Transverse colon (tissue), 4 donors: ENCODE data around the gene TTC12. TPM values are rescaled to one million over a fixed set of nuclear protein-coding genes. Genes with fewer than 3 reads are reported as not detected.
A peak's percentile ranks its signal among the peaks of the same experiment; 100 is the strongest.
"Not testable (repeated sequence)": the region's sequence is repeated elsewhere in the genome, so short reads cannot be mapped to it uniquely, and the experiment has no call there.

Experiments
- DNase-seq: peaks from one replicate; pipeline ENCODE4 v3.0.0-alpha.2; 2019
- H3K27ac ChIP-seq, 4 donors: fragments of 200-600 bp; sonication (generic); 2 replicates each; pipeline ENCODE4 v1.5.1; 2016 to 2018; ENCODE audit warnings: inconsistent platforms in 4 of 4
- H3K27me3 ChIP-seq: fragments of 200-600 bp; sonication (generic); 2 replicates; pipeline ENCODE4 v1.5.1; 2017; ENCODE audit warnings: inconsistent platforms
- H3K36me3 ChIP-seq, 4 donors: fragments of 200-600 bp; sonication (generic); 2 replicates each; pipeline ENCODE4 v1.5.1; 2017 to 2019; ENCODE audit warnings: inconsistent platforms in 4 of 4
- H3K4me1 ChIP-seq, 4 donors: fragments of 200-600 bp; sonication (generic); 2 replicates each; pipeline ENCODE4 v1.5.1; 2017 to 2020; ENCODE audit warnings: inconsistent platforms in 4 of 4
- H3K4me3 ChIP-seq, 4 donors: fragments of 200-600 bp; sonication (generic); 1 replicate in 1 of 4; 2 replicates in 3 of 4; pipeline versions ENCODE4 v1.5.1 to v1.6.1; 2017 to 2019; ENCODE audit warnings: inconsistent platforms in 4 of 4
- H3K9me3 ChIP-seq, 2 donors: fragments of 200-600 bp; sonication (generic); 2 replicates each; pipeline ENCODE4 v1.5.1; 2017 to 2019; ENCODE audit warnings: inconsistent platforms in 2 of 2
- CTCF ChIP-seq, 5 experiments: fragments of 200-600 bp in 3 of 5; fragments of 450-650 bp in 2 of 5; sonication (generic) in 3 of 5; IDR thresholded peaks; 1 replicate in 2 of 5; 2 replicates in 3 of 5; pipeline ENCODE4 v1.5.1; 2016 to 2017; ENCODE audit warnings: antibody characterized with exemption in 5 of 5, inconsistent platforms in 3 of 5, mild to moderate bottlenecking in 2 of 5, moderate library complexity in 1 of 5
- EP300 ChIP-seq: sonication (generic); formaldehyde crosslinking; IDR thresholded peaks from one replicate; pipeline ENCODE4 v1.6.1; 2017; ENCODE audit warnings: antibody characterized with exemption, low read depth
- POLR2A ChIP-seq: fragments of 450-650 bp; IDR thresholded peaks from one replicate; pipeline ENCODE4 v1.6.1; 2016; ENCODE audit warnings: antibody characterized with exemption, mild to moderate bottlenecking, moderate library complexity
- POLR2AphosphoS5 ChIP-seq, 3 donors: sonication (generic); formaldehyde crosslinking; IDR thresholded peaks; one replicate each; pipeline ENCODE4 v1.6.1; 2016; ENCODE audit warnings: antibody characterized with exemption in 3 of 3
- WGBS, 2 donors: methylation state at CpG; one replicate each; pipeline ENCODE4 v1.1.5; 2018; ENCODE audit warnings: low coverage in 1 of 2; 5-methylcytosine and 5-hydroxymethylcytosine counted together
- in situ Hi-C, 4 donors: fragments of 200-750 bp; cut with MboI; loops; one replicate each; pipeline versions ENCODE4 v1.15.0 to v1.15.1; 2017; ENCODE audit warnings: low sequenced_read_pairs in 3 of 4, low pct_ligation_motif_present in 1 of 4, low pct_unique_long_range_greater_than_20kb in 1 of 4
- intact Hi-C: fragments of 100-400 bp; cut with DNase I; formaldehyde crosslinking; loops from one replicate; pipeline ENCODE4 v1.15.1; 2023; ENCODE audit warnings: low total_unique reads
- total RNA-seq, 4 donors: library from RNA; depleted of rRNA; stranded (reverse); fragments of >200 nt; gene quantifications; one replicate each; pipeline ENCODE4 v1.1.0, GENCODE V29; 2016

TTC12 gene
- total RNA-seq, 4 donors from 2014 or later: 10.3 to 24.1 (median 16.0) TPM

GRCh38 chr11:113296447-113297205 lies 17.8 kb upstream of the TTC12 start:
- Histone ChIP-seq H3K4me3 (no peak overlapping the region), H3K9me3 (no peaks in the 10 kb centered on the region), H3K36me3 (no peaks in the 10 kb centered on the region), H3K27ac (no peak overlapping the region), H3K27me3 (peaks cover 3% of the 10 kb centered on the region), H3K4me1 (no peaks in the 10 kb centered on the region)
- intact Hi-C loops (no loop called here), in situ Hi-C loops (loop anchor here in 3 of 4 donors (25.0 kb wide), 2 partner anchors 1009 to 1084 kb away; no protein-coding TSS in a partner anchor)
- 83% methylated on average over 2 of the region's 2 CpGs; no CpG with 5 or more reads in 1 of the 2 donors for WGBS, 2 donors
- DNase-seq: no peak
- TF ChIP-seq POLR2AphosphoS5 (IDR thresholded peaks at IDR 0.05) (no peak), POLR2A (no peak), EP300 (no peak)

- H3K4me1 ChIP-seq, H3K4me3 ChIP-seq, DNase-seq, intact Hi-C loops, H3K36me3 ChIP-seq, H3K9me3 ChIP-seq, H3K27ac ChIP-seq, H3K27me3 ChIP-seq: not testable (repeated sequence)
- in situ Hi-C loops: loop anchor here in 3 of 4 donors (25.0 kb wide), 2 partner anchors 1011 to 1086 kb away; no protein-coding TSS in a partner anchor
- WGBS, 2 donors: 85 to 100% methylated on average over 2 to 3 of the region's 3 CpGs
These were observed 15.9 kb upstream of the TTC12 start for GRCh38 chr11:113298496-113298895.

GRCh38 chr11:113304916-113305315 lies 9.5 kb upstream of the TTC12 start:
- no peaks in the 10 kb centered on the region for H3K4me1 ChIP-seq
- DNase-seq: no peak
- H3K27ac ChIP-seq: no peak overlapping the region
- no peaks in the 10 kb centered on the region for H3K27me3 ChIP-seq
- H3K36me3 ChIP-seq: no peaks in the 10 kb centered on the region
- TF ChIP-seq POLR2A: no peak
- TF ChIP-seq CTCF (IDR thresholded peaks at IDR 0.05): no peak
- TF ChIP-seq EP300: no peak
- no peak for TF ChIP-seq POLR2AphosphoS5 (IDR thresholded peaks at IDR 0.05)
- in situ Hi-C loops (loop anchor here (5.0 to 25.0 kb wide), 4 partner anchors 227 to 490 kb away; no protein-coding TSS in a partner anchor), intact Hi-C loops (loop anchor here (5.0 to 10.0 kb wide), 2 partner anchors 227 to 430 kb away; no protein-coding TSS in a partner anchor)
- no peak overlapping the region for H3K4me3 ChIP-seq
- H3K9me3 ChIP-seq: no peaks in the 10 kb centered on the region

GRCh38 chr11:113305440-113306336 lies 8.7 kb upstream of the TTC12 start:
- no peak overlapping the region for H3K27ac ChIP-seq
- DNase-seq: peak; percentile 77
- H3K4me3 ChIP-seq: no peak overlapping the region
- TF ChIP-seq POLR2AphosphoS5 (IDR thresholded peaks at IDR 0.05) (no peak), EP300 (no peak), CTCF (IDR thresholded peaks at IDR 0.05) (peak; percentile 80 to 88 (median 88))
- 52 to 67% methylated on average over 3 to 12 of the region's 12 CpGs for WGBS, 2 donors
- no peaks in the 10 kb centered on the region for H3K27me3 ChIP-seq
- H3K36me3 ChIP-seq: no peaks in the 10 kb centered on the region
- H3K9me3 ChIP-seq: no peaks in the 10 kb centered on the region
- intact Hi-C loops: loop anchor here (5.0 to 10.0 kb wide), 2 partner anchors 227 to 429 kb away; no protein-coding TSS in a partner anchor
- in situ Hi-C loops: loop anchor here (5.0 to 25.0 kb wide), 4 partner anchors 227 to 489 kb away; no protein-coding TSS in a partner anchor
- H3K4me1 ChIP-seq: no peaks in the 10 kb centered on the region

- H3K4me3 ChIP-seq: no peak overlapping the region
- peaks cover 0 to under 1% (median 0%) of the 10 kb centered on the region in 4 donors for H3K4me1 ChIP-seq
- intact Hi-C loops: loop anchor here (5.0 to 10.0 kb wide), 2 partner anchors 224 to 426 kb away; no protein-coding TSS in a partner anchor
- no peaks in the 10 kb centered on the region for H3K27me3 ChIP-seq
- no peak for DNase-seq
- H3K27ac ChIP-seq: no peak overlapping the region
- no peak for TF ChIP-seq POLR2AphosphoS5 (IDR thresholded peaks at IDR 0.05)
- no peak for TF ChIP-seq EP300
- in situ Hi-C loops: loop anchor here (5.0 to 25.0 kb wide), 4 partner anchors 224 to 486 kb away; no protein-coding TSS in a partner anchor
- no peaks in the 10 kb centered on the region for H3K9me3 ChIP-seq
- no peaks in the 10 kb centered on the region for H3K36me3 ChIP-seq
- WGBS, 2 donors: 71 to 84% methylated on average over 2 of the region's 2 CpGs
These were observed 5.8 kb upstream of the TTC12 start for GRCh38 chr11:113308601-113309000.
